GM12873 (cell line): Measurements from ENCODE around the gene CCDC83.

Experiments
- TF ChIP-seq, protein P1 (sequence below): IDR thresholded peaks from 2 replicates; pipeline ENCODE4 v1.5.1; 2012; ENCODE audit warnings: low read depth, mild to moderate bottlenecking, moderate library complexity, low read length, control low read depth; ENCODE audit not compliant: insufficient read depth; ENCODE audit errors: missing control alignments

The CCDC83 gene

DNA sequence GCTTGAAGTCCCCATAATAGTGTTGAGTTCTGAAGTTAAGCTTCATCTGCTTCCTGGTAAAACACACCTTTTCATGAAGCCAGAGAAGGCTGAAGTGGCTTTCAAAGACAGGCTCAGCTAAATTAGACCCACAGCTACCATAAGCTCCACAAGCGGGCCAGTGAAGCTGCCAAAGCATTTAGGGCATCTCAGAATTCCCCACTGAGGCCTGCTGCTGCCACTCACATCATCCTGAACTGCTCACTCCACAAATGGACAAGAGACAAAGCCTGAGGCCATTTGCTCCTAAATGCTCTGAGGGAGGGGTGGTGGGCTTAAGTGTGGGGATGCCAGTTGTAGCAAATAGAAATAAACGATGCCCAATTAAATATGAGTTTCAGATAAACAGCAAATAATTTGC, 14.6 kb downstream of the CCDC83 start:
- TF ChIP-seq, protein P1, sequence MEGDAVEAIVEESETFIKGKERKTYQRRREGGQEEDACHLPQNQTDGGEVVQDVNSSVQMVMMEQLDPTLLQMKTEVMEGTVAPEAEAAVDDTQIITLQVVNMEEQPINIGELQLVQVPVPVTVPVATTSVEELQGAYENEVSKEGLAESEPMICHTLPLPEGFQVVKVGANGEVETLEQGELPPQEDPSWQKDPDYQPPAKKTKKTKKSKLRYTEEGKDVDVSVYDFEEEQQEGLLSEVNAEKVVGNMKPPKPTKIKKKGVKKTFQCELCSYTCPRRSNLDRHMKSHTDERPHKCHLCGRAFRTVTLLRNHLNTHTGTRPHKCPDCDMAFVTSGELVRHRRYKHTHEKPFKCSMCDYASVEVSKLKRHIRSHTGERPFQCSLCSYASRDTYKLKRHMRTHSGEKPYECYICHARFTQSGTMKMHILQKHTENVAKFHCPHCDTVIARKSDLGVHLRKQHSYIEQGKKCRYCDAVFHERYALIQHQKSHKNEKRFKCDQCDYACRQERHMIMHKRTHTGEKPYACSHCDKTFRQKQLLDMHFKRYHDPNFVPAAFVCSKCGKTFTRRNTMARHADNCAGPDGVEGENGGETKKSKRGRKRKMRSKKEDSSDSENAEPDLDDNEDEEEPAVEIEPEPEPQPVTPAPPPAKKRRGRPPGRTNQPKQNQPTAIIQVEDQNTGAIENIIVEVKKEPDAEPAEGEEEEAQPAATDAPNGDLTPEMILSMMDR, result no peak

DNA sequence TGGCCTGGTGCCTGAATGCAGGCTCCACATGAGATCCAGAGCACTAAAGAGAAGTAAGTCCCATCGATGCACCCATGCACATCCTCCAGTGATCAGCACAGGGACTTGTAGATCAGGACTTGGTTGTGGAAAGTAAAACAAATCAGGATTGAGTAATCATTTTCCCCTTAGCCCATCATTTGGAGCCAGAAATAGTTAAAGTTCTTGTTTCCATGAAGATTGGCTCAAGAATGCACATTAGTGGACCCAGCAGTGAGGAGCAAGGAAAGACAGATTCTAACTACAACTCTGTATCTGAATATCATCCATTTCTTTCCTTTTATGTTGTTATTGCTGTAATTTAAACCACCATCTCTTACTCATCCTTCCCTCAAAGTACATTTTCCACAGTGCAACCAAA, 19.1 kb downstream of the CCDC83 start:
- TF ChIP-seq, protein P1, result no peak

DNA sequence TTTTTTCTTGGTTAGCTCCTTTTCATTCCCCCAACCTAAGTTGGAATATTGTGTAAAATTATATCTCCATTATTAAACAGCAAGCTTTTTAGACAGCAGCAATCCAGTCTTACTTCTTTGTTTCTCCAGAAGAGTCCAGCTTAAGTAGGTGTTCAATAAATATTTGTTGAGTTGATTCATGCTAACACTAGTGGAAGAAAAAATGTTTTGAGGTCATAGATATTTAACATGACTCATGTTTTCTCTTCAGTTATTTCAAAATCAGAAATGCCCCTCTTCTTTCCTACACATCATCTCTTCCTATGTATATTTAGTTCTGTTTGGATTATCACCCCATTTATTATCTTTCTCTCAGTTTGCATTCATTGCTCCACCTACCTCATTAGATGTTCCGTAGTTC, 20.3 kb downstream of the CCDC83 start:
- TF ChIP-seq, protein P1, result no peak

DNA sequence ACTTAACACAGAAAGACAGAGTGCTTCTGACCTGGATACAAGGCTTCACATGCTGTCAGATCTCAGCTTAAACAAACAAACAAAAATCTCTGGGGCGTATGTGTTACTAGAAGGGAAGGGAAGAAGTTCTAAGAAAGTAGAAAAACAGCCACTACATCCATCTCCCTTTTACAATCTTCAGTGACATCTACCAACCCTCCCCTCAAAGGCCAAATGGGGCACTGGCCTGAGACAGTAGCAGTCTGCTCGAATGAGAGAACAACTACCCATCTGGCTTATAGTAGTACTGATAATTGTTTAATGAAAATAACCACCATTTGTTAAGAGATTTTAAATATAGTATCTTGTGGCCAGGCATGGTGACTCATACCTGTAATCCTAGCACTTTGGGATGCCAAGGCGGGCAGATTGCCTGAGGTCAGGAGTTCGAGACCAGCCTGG, 29.4 kb downstream of the CCDC83 start:
- TF ChIP-seq, protein P1, result no peak

DNA sequence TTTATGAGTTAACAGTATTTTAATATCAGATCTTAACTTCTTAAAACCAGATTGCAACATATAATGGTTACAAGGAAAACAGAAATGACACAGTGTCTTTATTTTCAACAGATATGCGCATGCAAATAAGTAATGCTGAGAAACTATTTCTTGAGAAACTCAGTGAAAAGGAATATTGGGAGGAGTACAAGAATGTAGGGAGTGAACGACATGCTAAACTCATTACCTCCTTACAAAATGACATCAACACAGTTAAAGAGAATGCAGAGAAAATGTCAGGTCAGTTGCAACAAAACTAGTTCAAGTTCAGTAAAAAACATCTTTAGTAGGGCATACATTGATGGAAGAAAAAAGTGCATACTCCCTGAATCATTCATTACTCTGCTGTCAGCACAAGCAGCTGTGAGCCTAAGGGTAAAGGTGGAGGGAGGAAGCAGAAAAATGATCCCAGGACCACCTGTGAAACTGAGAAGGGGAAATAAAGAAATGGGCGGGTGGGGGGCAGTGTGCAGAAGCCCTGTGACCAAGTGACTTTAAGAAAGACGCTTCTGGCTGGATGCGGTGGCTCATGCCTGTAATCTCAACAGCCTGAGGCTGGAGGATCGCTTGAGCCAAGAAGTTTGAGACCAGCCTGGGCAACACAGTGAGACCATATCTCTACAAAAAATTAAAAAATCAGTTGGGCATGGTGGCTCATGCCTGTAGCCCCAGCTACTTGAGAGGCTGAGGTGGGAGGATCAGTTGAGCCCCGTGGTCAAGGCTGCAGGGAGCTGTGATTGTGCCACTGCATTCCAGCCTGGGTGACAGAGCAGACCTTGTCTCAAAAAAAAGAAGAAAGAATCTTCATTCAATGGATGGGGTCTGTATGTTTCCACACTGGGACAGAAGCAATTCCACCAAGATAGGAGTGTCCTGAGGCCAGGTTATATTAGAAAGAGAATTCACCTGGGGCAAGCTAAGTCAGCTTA, 31.2 kb downstream of the CCDC83 start:
- TF ChIP-seq, protein P1, result no peak

DNA sequence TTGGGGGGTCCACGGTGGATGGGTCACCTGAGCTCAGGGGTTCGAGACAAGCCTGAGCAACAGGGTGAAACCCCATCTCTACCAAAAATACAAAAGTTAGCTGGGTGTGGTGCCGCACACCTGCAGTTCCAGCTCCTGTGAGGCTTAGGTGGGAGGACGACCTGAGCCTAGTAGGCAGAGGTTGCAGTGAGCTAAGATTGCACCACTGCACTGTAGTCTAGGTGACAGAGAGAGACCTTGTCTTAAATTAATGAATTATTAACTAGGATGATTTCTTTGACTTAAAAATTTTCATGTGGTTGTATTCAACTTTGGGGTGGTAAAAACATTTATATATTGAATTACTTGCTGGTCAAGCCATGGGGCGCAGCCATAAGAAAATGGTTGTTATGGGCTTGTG, 33.9 kb downstream of the CCDC83 start:
- TF ChIP-seq, protein P1, result no peak

DNA sequence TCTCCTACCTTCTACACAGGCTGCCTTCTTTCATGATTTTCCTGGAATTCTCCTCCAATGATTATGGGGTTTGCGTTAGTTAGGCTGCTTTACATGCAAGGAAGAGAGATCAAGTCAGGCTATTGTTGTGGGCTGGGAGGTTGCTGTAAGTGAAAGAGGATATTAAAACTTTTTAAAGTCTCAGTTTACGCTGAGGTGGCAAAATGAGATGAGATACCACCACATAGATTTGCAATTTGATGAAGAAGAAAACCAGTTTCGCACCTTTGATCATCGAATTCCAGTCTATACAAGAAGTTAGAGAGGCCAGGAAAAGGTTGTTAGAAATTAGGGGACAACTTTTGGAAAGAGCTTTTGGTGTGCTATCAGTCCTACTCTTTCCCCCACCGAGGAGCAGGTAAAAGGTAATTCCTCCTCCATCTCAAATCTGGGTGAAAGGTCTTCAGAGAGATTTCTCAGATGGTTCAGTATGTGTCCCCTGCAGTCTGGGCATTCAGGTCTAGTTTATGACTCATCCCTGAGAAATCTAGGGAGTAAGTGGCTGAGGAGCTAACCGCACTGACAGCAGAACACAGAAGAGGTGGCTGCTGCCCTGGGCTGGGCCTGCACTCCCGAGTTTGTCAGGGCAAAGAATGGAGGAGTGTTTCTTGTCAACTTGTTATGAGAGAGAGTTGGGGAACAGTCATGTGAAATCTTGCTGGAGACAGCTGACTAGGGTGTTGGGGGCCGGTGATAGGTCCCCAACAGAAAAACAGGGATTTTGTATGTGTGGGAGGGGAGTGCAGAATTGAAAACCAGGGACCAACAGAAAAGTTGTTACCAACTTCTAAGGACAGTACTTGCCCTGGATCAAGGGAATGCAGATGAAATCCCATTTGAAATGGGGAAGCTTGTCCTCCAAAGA, 34.7 kb downstream of the CCDC83 start:
- TF ChIP-seq, protein P1, result no peak
